Skin epidermis (tissue), 12 donors: Measurements from ENCODE around the gene CDC42BPG.
"Not testable (repeated sequence)": the region's sequence is repeated elsewhere in the genome, so short reads cannot be mapped to it uniquely, and the experiment has no call there.

Experiments used
- H3K27ac ChIP-seq, 21 experiments: fragments of 200-600 bp; sonication (generic) in 11 of 21; one replicate each; pipeline ENCODE4 v1.5.0; 2020; ENCODE audit warnings: mild to moderate bottlenecking in 3 of 21, inconsistent platforms in 2 of 21, moderate library complexity in 2 of 21
- H3K4me3 ChIP-seq, 7 experiments: fragments of 200-600 bp; sonication (generic) in 2 of 7; one replicate each; pipeline ENCODE4 v1.5.0; 2020; ENCODE audit warnings: inconsistent platforms in 2 of 7, mild to moderate bottlenecking in 2 of 7, moderate library complexity in 1 of 7

The CDC42BPG gene

GRCh38 chr11:64823568-64824119 lies 20.8 kb downstream of the CDC42BPG start:
- Histone ChIP-seq H3K4me3 (no peak overlapping the region), H3K27ac (no peak overlapping the region)

- Histone ChIP-seq H3K4me3 (no peak overlapping the region), H3K27ac (no peak overlapping the region)
These were observed 27.0 kb downstream of the CDC42BPG start for GRCh38 chr11:64817476-64817875.

- not testable (repeated sequence) for H3K4me3 ChIP-seq, H3K27ac ChIP-seq
These were observed 29.0 kb downstream of the CDC42BPG start for GRCh38 chr11:64815433-64815832.

GRCh38 chr11:64814712-64815187 lies 29.7 kb downstream of the CDC42BPG start:
- no peak overlapping the region for H3K4me3 ChIP-seq
- no peak overlapping the region for H3K27ac ChIP-seq

GRCh38 chr11:64813826-64814225 lies 30.6 kb downstream of the CDC42BPG start:
- H3K4me3 ChIP-seq: no peak overlapping the region
- H3K27ac ChIP-seq: no peak overlapping the region

- H3K27ac ChIP-seq: peak overlapping the region in 14 of 21 experiments; percentile 54 to 88 (median 80)
- H3K4me3 ChIP-seq: peak overlapping the region; percentile 57 to 94 (median 81)
These were observed 33.6 kb downstream of the CDC42BPG start for GRCh38 chr11:64810891-64811272.

GRCh38 chr11:64810271-64810890 lies 34.1 kb downstream of the CDC42BPG start, which contains the start of gene MEN1:
Gene MEN1, minus strand, starts transcription at chr11:64810551. Its CDS starts 442 bp downstream, at chr11:64810109.
- Histone ChIP-seq H3K4me3 (peak within 1 kb of the TSS; percentile 57 to 94 (median 81)), H3K27ac (peak within 1 kb of the TSS; percentile 28 to 88 (median 79))

- Histone ChIP-seq H3K27ac (peak overlapping the region; percentile 28 to 88 (median 79)), H3K4me3 (peak overlapping the region; percentile 57 to 94 (median 81))
These were observed 34.6 kb downstream of the CDC42BPG start for GRCh38 chr11:64809781-64810241.

GRCh38 chr11:64805481-64805880 lies 39.0 kb downstream of the CDC42BPG start:
- Histone ChIP-seq H3K27ac (no peak overlapping the region), H3K4me3 (no peak overlapping the region)

GRCh38 chr11:64804346-64805210 lies 39.9 kb downstream of the CDC42BPG start:
- Histone ChIP-seq H3K27ac (peak overlapping the region in 14 of 21 experiments; percentile 74 to 89 (median 79)), H3K4me3 (peak overlapping the region in 1 of 7 experiments; percentile 64)

- Histone ChIP-seq H3K27ac (peak overlapping the region in 18 of 21 experiments; percentile 59 to 89 (median 79)), H3K4me3 (peak overlapping the region; percentile 41 to 72 (median 58))
These were observed 40.6 kb downstream of the CDC42BPG start for GRCh38 chr11:64803846-64804345.

- Histone ChIP-seq H3K4me3 (peak within 1 kb of the TSS; percentile 46 to 72 (median 58)), H3K27ac (peak within 1 kb of the TSS in 20 of 21 experiments; percentile 31 to 89 (median 78))
These were observed 41.2 kb downstream of the CDC42BPG start, which contains the start of gene MAP4K2 for GRCh38 chr11:64803158-64803845. Gene MAP4K2, minus strand, starts transcription at chr11:64803214. Its CDS starts 65 bp downstream, at chr11:64803149.

GRCh38 chr11:64802370-64803157 lies 41.9 kb downstream of the CDC42BPG start:
- H3K4me3 ChIP-seq: peak overlapping the region; percentile 46 to 72 (median 58)
- peak overlapping the region in 19 of 21 experiments; percentile 10 to 89 (median 70) for H3K27ac ChIP-seq

GRCh38 chr11:64801561-64802369 lies 42.7 kb downstream of the CDC42BPG start:
- H3K27ac ChIP-seq: peak overlapping the region in 18 of 21 experiments; percentile 45 to 89 (median 71)
- peak overlapping the region in 5 of 7 experiments; percentile 46 to 64 (median 58) for H3K4me3 ChIP-seq

GRCh38 chr11:64801158-64801464 lies 43.3 kb downstream of the CDC42BPG start:
- Histone ChIP-seq H3K27ac (peak overlapping the region in 10 of 21 experiments; percentile 45 to 89 (median 74)), H3K4me3 (no peak overlapping the region)

- Histone ChIP-seq H3K27ac (peak overlapping the region in 6 of 21 experiments; percentile 45 to 89 (median 82)), H3K4me3 (no peak overlapping the region)
These were observed 43.9 kb downstream of the CDC42BPG start for GRCh38 chr11:64800303-64801157.
